Activated CD4-positive, CD25-positive, alpha-beta regulatory T cell treated with anti-CD3 and anti-CD28 coated beads, Interleukin-2, amount 50 U/mL, for 24 hours (primary cell): ENCODE results near the gene CCDC180.
"Not testable (repeated sequence)": the region's sequence is repeated elsewhere in the genome, so short reads cannot be mapped to it uniquely, and the experiment has no call there.

ENCODE experiments used
- ATAC-seq, 2 donors: fragments of 150-1000 bp; cut with Tn5 transposase; one replicate each; pipeline ENCODE4 v1.10.0; 2021; ENCODE audit warnings: mild to moderate bottlenecking in 1 of 2, moderate library complexity in 1 of 2

CCDC180 gene

GRCh38 chr9:97311798-97312500 is 4.5 kb downstream of the CCDC180 start:
- no peak for ATAC-seq

- no peak for ATAC-seq
Observed at GRCh38 chr9:97312556-97312955, 5.1 kb downstream of the CCDC180 start.

DNA sequence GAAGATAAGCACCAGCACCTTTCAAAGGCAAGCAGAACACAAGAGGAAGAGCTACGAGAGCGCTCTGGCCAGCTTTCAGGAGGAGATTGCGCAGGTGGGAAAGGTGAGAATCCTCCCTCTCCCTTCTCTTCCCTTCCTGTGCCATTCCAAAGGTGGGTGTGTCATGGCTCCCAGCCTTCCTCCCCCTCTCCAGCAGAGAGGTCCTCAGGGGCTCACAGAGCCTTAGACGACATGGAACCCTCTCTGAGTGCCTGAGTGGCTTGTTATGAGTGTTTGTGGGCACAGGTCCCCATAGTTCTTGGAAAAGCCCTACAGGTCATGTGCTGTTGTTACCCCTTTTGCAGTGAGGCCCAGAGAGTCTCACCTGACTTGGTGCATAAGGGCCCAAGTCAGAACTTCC is 5.8 kb downstream of the CCDC180 start:
- ATAC-seq = no peak

DNA sequence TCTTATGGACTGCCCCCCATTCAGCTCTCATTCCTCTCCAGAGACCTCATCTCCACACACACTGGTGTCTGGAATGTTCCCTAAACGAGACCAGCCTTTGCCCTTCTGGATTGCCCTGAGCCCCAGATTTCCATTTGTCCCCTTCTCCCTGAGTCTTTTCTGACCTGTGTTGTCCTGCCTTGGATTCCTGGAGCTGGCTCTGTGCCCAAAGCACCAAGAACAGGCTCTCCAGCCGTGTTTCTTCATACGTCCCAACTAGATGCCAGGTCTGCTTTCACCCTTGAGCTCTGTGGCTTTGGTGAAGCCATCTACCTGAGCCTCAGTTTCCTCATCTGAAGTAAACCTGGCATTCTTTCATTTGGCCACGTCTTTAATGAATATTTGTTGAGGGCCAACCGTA is 6.3 kb downstream of the CCDC180 start:
- no peak for ATAC-seq

DNA sequence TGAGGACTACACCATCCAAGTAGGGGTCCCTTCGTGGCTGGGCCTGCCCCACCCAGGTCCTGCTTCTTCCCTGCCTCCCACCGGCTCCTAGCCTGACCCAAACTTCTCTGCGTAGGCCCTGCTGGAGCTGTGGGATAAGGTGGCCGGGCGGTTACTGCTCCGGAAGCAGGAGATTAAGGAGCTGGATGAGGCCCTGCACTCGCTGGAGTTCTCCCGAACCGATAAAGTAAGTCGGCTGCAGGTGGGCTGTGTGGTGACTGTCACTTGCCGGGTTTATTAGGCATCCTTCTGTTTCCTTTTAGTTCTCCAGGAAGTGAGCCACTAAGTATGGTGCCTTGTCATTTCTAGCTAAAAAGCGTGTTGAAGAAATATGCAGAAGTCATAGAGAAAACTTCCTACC is 7.0 kb downstream of the CCDC180 start:
- no peak for ATAC-seq

DNA sequence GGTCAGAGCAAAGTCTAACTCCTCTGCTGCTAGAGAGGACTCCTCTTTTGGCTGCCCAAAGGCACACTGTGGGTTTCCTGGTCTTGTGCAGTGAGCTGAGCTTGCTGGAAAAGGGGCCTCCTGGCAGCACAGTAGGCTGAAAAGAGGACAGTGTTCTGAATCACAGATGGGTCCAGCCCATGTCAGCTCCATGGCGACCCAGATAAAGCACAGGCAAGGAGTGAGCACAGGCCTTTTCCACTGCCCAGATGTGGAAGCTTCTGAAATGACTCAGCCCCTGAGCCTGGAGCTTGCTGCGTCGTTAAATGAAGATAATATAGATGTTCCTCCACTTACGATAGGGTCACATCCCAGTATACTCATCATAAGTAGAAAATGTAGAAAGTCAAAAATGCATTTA is 8.1 kb downstream of the CCDC180 start:
- no peak for ATAC-seq

DNA sequence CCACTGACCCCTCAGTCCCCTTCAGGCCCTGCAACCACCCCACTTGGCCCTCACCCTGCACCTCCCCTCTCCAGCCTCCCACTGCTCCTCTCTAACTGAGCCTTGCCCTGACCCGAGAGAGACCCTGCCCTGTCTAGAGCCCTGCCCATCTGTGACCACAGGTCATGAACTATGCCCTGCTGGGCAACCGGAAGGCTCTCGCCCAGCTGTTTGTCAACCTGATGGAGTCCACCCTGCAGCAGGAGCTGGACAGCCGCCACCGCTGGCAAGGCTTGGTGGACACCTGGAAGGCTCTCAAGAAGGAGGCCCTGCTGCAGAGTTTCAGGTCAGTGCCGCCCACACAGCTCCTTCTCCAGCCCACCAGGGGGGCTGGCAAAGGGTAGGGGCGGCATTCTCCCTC is 9.4 kb downstream of the CCDC180 start:
- no peak for ATAC-seq

DNA sequence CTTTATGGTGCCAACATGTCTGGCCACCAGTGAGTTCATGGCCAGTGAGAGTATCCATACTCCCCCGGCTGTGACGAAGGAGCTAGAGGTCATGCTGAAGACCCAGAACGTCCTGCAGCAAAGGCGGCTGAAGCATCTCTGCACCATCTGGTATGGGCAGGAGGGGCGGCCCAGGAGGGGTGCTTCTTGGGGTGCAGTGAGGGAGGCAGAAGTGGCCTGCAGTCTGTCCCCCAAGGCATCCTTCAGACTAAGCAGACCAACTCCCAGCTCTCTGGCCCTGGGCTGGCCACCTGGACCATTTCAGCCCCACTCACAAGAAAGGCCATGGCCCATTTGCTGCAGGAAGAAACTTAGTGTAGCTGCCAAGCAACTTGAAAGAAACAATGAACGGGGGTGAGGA is 11.0 kb downstream of the CCDC180 start:
- ATAC-seq = no peak

DNA sequence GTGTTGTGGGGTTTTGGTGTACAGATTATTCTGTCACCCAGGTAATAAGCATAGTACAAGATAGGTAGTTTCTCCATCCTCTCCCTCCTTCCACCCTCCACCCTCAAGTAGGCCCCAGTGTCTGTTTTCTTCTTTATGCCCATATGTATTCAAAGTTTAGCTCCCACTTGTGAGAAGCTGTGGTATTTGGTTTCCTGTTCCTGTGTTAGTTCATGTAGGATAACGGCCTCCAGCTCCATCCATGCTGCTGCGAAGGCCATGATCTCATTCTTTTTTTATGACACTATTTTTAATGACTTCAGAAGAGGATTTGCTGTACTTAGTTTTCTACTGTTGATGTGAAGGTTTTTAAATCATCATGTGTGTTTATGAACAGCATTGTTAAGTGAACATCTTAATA is 11.9 kb downstream of the CCDC180 start:
- no peak for ATAC-seq

DNA sequence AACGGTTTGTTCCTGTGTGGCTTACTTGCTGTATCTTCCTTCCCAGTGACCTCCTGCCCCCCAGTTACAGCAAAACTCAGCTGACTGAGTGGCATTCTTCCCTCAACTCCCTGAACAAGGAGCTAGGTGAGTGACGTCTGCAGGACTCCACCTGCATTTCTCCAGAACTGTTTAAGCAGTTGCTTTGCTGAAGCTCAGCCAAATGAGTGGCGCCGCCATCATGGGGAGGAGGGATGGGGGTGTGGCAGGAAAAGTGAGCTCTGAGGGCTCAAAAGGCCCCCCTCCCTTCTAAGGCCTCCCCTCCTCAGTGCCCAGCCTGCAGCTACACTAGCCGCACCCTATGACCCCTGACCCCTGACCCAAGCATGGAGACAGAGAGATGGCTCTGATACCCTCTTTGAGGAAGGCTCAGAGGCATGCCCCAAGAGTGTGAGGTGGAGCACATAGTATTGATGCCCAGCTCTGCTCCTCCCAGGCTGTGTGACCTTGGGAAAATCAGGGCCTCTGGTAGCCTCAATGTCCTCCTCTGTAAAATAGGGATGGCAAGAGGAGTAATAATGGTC is 12.7 kb downstream of the CCDC180 start:
- ATAC-seq = no peak

GRCh38 chr9:97321251-97321650 is 13.8 kb downstream of the CCDC180 start:
- no peak for ATAC-seq

DNA sequence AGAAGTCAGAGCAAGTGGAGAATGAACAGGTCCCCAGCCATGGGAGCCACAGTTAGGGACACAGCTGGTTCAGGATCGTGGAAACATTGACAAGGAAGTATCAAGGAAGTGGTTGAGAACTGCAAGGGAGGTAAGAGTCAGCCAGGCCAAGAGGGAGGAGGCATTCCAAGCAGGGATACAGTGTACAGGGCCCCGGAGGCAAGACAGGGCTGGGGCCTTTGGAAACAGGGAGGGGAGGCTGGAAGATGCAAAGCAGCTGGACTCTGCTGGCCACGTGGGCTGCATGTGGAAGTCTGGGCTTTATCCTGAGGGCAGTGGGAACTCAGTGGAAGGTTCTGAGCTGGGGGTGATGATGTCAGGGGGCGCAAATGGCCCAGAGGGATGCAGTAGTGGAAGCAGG is 14.2 kb downstream of the CCDC180 start:
- no peak for ATAC-seq

GRCh38 chr9:97322105-97322504 is 14.6 kb downstream of the CCDC180 start:
- no peak for ATAC-seq

DNA sequence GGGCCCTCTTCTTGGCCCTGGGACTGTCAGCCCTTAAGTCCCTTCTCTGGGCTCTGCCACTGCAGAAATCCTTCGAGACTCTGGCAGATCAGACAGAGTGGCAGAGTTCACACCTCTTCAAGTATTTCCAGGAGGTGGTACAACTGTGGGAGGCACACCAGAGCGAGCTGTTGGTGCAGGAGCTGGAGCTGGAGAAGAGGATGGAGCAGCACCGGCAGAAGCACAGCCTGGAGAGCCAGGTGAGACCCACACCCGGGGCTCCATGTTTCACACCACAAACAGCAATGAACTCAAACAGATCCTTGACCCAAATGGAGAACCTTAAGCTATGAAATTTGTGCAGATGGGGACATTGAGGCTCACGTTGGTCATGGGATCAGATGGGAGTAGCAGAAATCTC is 17.5 kb downstream of the CCDC180 start:
- ATAC-seq = no peak

- no peak for ATAC-seq
Observed at GRCh38 chr9:97327562-97327961, 20.1 kb downstream of the CCDC180 start.

DNA sequence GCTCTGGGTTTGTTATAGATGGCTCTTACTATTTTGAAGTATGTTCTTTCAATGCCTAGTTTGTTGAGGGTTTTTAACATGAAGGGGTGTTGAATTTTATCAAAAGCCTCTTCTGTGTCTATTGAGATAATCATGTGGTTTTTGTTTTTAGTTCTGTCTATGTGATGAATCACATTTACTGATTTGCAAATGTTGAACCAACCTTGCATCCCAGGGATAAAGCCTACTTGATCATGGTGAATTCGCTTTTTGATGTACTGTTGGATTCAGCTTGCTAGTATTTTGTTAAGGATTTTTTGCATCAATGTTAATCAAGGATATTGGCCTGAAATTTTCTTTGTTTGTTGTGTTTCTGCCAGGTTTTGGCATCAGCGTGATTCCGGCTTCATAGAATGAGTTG is 25.5 kb downstream of the CCDC180 start:
- ATAC-seq = no peak

- not testable (repeated sequence) for ATAC-seq
Observed at GRCh38 chr9:97335622-97336021, 28.2 kb downstream of the CCDC180 start.

GRCh38 chr9:97348871-97349270 is 41.4 kb downstream of the CCDC180 start:
- no peak for ATAC-seq

GRCh38 chr9:97349400-97349799 is 41.9 kb downstream of the CCDC180 start:
- no peak for ATAC-seq

GRCh38 chr9:97354637-97355036 is 47.2 kb downstream of the CCDC180 start:
- no peak for ATAC-seq

DNA sequence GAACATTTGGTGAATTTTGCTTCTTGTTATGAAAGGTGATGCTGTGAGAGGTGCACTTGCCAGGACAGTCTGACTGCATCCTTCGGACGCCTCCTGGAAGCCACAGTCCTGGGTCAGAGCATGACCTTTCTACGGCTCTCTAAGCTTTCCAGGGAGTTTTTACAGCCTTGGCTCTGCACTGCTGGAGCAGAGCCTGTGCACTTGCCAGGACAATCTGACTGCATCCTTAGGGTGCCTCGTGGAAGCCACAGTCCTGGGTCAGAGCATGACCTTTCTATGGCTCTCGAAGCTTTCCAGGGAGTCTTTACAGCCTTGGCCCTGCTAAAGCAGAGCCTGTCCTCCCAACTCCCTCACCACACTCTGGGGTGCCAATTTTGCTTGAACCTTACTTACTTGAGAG is 49.6 kb downstream of the CCDC180 start:
- ATAC-seq = no peak
